CD4-positive, alpha-beta T cell treated with Interleukin-15 for 4 hours (primary cell): ENCODE measurements around the gene HSF4.

Experiments used
- DNase-seq: peaks from one replicate; pipeline ENCODE4 v3.0.0-alpha.2; 2020; ENCODE audit warnings: low spot score

The HSF4 gene

GRCh38 chr16:67201411-67202345 is 37.1 kb downstream of the HSF4 start:
- DNase-seq = no peak

GRCh38 chr16:67202426-67202825 is 37.9 kb downstream of the HSF4 start:
- no peak for DNase-seq

GRCh38 chr16:67202956-67203493 is 38.5 kb downstream of the HSF4 start:
- no peak for DNase-seq

- DNase-seq = no peak
Measured at GRCh38 chr16:67204076-67204475, 39.5 kb downstream of the HSF4 start.

- no peak for DNase-seq
Measured at GRCh38 chr16:67206129-67206837, 41.7 kb downstream of the HSF4 start.

- DNase-seq = no peak
Measured at GRCh38 chr16:67206838-67207248, 42.3 kb downstream of the HSF4 start.

GRCh38 chr16:67207249-67208091 is 42.9 kb downstream of the HSF4 start:
- no peak for DNase-seq

- DNase-seq = no peak
Measured at GRCh38 chr16:67208154-67208896, 43.8 kb downstream of the HSF4 start.

GRCh38 chr16:67209565-67209964 is 45.0 kb downstream of the HSF4 start:
- DNase-seq = no peak

GRCh38 chr16:67210069-67210937 is 45.8 kb downstream of the HSF4 start:
- DNase-seq = no peak

GRCh38 chr16:67211674-67212073 is 47.1 kb downstream of the HSF4 start:
- DNase-seq = no peak

- DNase-seq = no peak
Measured at GRCh38 chr16:67212766-67213165, 48.2 kb downstream of the HSF4 start.

GRCh38 chr16:67213197-67214019 is 48.9 kb downstream of the HSF4 start:
- DNase-seq = no peak

GRCh38 chr16:67215706-67216105 is 51.2 kb downstream of the HSF4 start:
- DNase-seq = no peak

GRCh38 chr16:67216612-67217490 is 52.3 kb downstream of the HSF4 start:
- no peak for DNase-seq
